ENCODE measurements around the gene ZNF521. TPM values are rescaled to one million over a fixed set of nuclear protein-coding genes. Genes with fewer than 3 reads are reported as not detected.

ZNF521 gene
- total and polyA plus RNA-seq, 4 donors: 0.50 to 3.7 (median 1.5) TPM

DNA sequence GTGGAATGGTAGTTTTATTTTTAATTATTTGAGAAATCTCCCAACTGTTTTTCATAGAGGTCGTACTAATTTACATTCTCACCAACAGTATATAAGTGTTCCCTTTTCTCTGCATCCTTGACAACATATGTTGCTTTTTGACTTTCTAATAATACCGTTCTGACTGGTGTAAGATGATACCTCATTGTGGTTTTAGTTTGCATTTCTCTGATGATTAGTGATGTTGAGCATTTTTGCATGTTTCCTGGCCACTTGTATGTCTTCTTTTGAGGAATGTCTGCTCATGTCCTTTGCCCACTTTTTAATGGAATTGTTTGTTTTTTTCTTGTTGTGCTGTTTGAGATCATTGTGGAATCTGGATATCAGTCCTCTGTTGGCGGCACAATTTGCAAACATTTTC lies 242.5 kb downstream of the ZNF521 start (continued):
- no peak for TF ChIP-seq HNF4G (IDR thresholded peaks at IDR 0.05)

DNA sequence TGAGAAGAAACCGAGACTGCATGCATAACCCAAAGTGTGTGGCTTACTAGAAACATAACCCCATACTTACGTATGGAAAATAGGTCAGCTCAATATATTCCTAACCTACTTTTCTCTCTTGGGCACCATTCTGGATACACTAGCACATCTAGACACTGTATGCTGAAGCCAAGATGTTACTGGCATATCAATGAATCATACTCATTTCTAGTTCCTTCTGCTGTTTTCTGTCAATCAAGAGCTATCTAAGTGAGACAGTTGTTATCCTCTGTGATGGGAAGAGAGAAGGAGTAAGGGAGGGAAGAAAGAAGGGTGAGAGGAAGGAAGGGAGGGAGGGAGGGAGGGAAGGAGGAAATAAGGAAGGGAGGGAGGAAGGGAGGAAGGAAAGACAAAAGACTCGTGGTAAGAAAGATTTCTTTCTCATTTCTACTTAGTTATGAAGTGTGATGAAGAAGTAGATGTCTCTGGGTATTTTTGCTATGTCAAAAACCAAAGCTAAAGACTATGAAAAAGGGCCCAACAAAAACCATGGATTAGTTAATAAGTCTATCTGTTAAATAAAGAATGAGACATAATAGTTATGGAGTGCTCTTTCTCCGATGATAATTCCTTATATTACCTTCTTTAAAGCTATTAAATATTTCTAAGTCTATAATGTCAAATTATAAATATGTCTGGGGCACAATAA lies 248.4 kb downstream of the ZNF521 start:
- Histone ChIP-seq H3K27ac (ENCODE audit: low read depth in 1 of 2, low read length in 2 of 2) (no peak overlapping the region), H3K36me3 (ENCODE audit: control insufficient read depth in 4 of 4, insufficient read depth in 3 of 4, low read depth in 1 of 4, low read length in 3 of 4) (no peaks in the 10 kb centered on the region), H3K4me1 (ENCODE audit: control insufficient read depth in 4 of 4, insufficient read depth in 4 of 4, low read length in 3 of 4) (no peaks in the 10 kb centered on the region), H3K9me3 (ENCODE audit: control insufficient read depth in 4 of 4, low read length in 3 of 4) (no peaks in the 10 kb centered on the region), H3K4me3 (ENCODE audit: low read depth in 1 of 3, low read length in 3 of 3) (no peak overlapping the region), H3K27me3 (ENCODE audit: control insufficient read depth in 4 of 4, insufficient read depth in 4 of 4, low read length in 3 of 4) (no peaks in the 10 kb centered on the region), H3K9ac (ENCODE audit: low read depth in 1 of 2, low read length in 2 of 2) (no peak overlapping the region)
- no peak for DNase-seq (ENCODE audit: low spot score)
- 72% methylated on average over 4 of the region's 4 CpGs for WGBS
- TF ChIP-seq, protein P1, sequence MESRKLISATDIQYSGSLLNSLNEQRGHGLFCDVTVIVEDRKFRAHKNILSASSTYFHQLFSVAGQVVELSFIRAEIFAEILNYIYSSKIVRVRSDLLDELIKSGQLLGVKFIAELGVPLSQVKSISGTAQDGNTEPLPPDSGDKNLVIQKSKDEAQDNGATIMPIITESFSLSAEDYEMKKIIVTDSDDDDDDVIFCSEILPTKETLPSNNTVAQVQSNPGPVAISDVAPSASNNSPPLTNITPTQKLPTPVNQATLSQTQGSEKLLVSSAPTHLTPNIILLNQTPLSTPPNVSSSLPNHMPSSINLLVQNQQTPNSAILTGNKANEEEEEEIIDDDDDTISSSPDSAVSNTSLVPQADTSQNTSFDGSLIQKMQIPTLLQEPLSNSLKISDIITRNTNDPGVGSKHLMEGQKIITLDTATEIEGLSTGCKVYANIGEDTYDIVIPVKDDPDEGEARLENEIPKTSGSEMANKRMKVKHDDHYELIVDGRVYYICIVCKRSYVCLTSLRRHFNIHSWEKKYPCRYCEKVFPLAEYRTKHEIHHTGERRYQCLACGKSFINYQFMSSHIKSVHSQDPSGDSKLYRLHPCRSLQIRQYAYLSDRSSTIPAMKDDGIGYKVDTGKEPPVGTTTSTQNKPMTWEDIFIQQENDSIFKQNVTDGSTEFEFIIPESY (IDR thresholded peaks at IDR 0.05): no peak
- TF ChIP-seq TAF1 (conservative IDR thresholded peaks at IDR 0.05): no peak
- TF ChIP-seq, protein P2, sequence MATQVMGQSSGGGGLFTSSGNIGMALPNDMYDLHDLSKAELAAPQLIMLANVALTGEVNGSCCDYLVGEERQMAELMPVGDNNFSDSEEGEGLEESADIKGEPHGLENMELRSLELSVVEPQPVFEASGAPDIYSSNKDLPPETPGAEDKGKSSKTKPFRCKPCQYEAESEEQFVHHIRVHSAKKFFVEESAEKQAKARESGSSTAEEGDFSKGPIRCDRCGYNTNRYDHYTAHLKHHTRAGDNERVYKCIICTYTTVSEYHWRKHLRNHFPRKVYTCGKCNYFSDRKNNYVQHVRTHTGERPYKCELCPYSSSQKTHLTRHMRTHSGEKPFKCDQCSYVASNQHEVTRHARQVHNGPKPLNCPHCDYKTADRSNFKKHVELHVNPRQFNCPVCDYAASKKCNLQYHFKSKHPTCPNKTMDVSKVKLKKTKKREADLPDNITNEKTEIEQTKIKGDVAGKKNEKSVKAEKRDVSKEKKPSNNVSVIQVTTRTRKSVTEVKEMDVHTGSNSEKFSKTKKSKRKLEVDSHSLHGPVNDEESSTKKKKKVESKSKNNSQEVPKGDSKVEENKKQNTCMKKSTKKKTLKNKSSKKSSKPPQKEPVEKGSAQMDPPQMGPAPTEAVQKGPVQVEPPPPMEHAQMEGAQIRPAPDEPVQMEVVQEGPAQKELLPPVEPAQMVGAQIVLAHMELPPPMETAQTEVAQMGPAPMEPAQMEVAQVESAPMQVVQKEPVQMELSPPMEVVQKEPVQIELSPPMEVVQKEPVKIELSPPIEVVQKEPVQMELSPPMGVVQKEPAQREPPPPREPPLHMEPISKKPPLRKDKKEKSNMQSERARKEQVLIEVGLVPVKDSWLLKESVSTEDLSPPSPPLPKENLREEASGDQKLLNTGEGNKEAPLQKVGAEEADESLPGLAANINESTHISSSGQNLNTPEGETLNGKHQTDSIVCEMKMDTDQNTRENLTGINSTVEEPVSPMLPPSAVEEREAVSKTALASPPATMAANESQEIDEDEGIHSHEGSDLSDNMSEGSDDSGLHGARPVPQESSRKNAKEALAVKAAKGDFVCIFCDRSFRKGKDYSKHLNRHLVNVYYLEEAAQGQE (IDR thresholded peaks at IDR 0.05): no peak
- no peak for TF ChIP-seq RAD21 (IDR thresholded peaks at IDR 0.05)
- TF ChIP-seq FOXA1 (IDR thresholded peaks at IDR 0.05): no peak
- no peak for TF ChIP-seq FOXA2 (IDR thresholded peaks at IDR 0.05)

DNA sequence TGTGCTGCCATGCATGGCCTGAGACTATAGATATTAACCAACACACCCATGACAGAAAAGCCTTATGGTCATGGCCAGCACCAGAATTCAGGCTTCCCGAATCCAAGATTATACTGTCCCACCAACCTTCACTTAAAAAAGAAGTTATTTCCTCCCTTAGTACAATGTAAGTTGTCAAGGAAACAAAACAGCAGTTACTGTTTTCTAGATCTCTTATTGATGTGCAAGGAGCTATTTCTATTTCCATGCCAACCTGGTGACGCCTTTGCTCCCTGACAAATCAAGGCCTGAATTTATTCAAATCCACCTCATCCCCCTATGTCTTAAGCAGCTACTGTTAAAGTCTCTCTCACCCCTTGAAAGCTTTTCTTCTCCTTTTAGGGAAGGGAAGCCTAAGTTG lies 249.3 kb downstream of the ZNF521 start:
- Histone ChIP-seq H3K9me3 (ENCODE audit: control insufficient read depth in 4 of 4, low read length in 3 of 4) (no peaks in the 10 kb centered on the region), H3K4me3 (ENCODE audit: low read depth in 1 of 3, low read length in 3 of 3) (no peak overlapping the region), H3K36me3 (ENCODE audit: control insufficient read depth in 4 of 4, insufficient read depth in 3 of 4, low read depth in 1 of 4, low read length in 3 of 4) (no peaks in the 10 kb centered on the region), H3K27me3 (ENCODE audit: control insufficient read depth in 4 of 4, insufficient read depth in 4 of 4, low read length in 3 of 4) (no peaks in the 10 kb centered on the region), H3K9ac (ENCODE audit: low read depth in 1 of 2, low read length in 2 of 2) (no peak overlapping the region), H3K27ac (ENCODE audit: low read depth in 1 of 2, low read length in 2 of 2) (no peak overlapping the region), H3K4me1 (ENCODE audit: control insufficient read depth in 4 of 4, insufficient read depth in 4 of 4, low read length in 3 of 4) (no peaks in the 10 kb centered on the region)
- WGBS: 64% methylated on average over 2 of the region's 2 CpGs
- DNase-seq (ENCODE audit: low spot score): no peak
- TF ChIP-seq FOXA1 (IDR thresholded peaks at IDR 0.05) (no peak), HNF4G (IDR thresholded peaks at IDR 0.05) (no peak), GABPA (IDR thresholded peaks at IDR 0.05 in 1 of 2, conservative IDR thresholded peaks at IDR 0.05 in 1 of 2) (no peak), NR2F2 (IDR thresholded peaks at IDR 0.05) (no peak), RXRA (IDR thresholded peaks at IDR 0.05) (no peak), HNF4A (conservative IDR thresholded peaks at IDR 0.05) (no peak), EGR1 (IDR thresholded peaks at IDR 0.05; ENCODE audit: low read depth in 2 of 2) (no peak), JUND (IDR thresholded peaks at IDR 0.05) (no peak), YY1 (IDR thresholded peaks at IDR 0.05) (no peak), TAF1 (conservative IDR thresholded peaks at IDR 0.05) (no peak)
- TF ChIP-seq, protein P3, sequence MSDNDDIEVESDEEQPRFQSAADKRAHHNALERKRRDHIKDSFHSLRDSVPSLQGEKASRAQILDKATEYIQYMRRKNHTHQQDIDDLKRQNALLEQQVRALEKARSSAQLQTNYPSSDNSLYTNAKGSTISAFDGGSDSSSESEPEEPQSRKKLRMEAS (IDR thresholded peaks at IDR 0.05): no peak
- TF ChIP-seq, protein P4, sequence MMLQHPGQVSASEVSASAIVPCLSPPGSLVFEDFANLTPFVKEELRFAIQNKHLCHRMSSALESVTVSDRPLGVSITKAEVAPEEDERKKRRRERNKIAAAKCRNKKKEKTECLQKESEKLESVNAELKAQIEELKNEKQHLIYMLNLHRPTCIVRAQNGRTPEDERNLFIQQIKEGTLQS (IDR thresholded peaks at IDR 0.05): no peak
- TF ChIP-seq, protein P1 (IDR thresholded peaks at IDR 0.05): no peak
